Hematopoietic multipotent progenitor cell treated with erythropoietin and hydrocortisone succinate and interleukin-3 and kit ligand, for 8 days (in vitro differentiated cells): ENCODE measurements around the gene RCBTB1.
A peak's percentile ranks its signal among the peaks of the same experiment; 100 is the strongest.
"Not testable (repeated sequence)": the region's sequence is repeated elsewhere in the genome, so short reads cannot be mapped to it uniquely, and the experiment has no call there.

Experiments used
- DNase-seq: peaks from one replicate; pipeline ENCODE4 v3.0.0-alpha.2; 2015

RCBTB1 gene

GRCh38 chr13:49502954-49503353 lies 82.4 kb downstream of the RCBTB1 start:
- no peak for DNase-seq

DNA sequence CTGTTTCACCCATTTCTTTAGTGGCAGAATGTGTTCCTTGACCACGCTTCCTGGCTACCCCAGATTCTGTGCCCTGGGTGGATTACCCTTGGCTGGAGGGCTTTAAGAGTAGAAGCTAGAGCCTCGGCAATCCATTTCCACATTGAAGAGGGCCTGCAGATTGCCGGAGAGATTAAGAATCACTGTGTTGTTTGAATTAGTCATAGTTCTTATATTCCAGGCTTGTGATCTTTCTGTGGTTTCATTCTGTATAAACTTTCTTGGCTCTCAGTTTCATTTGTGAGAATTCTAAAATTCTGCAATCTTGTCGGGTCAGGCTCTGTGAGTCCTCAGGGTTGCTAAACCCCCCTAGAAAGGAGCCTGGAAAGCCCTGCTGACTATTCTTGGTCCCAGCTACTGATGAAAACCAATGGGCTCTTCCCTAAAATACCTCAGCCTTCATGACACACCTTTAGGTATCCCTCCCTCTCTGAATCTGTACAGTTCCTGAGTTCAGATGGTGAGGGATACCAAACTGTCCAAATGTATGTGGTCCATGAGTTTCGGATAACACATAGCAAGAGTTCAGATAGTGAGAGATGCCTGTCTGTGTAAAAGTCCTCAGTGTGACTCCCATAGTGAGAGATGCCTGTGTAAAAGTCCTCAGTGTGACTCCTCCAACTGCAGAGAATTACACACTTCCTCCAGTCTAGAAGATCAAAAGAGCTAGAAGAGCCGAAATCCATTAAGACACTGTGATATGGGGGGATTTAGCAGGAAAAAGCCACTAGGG lies 85.3 kb downstream of the RCBTB1 start:
- no peak for DNase-seq

GRCh38 chr13:49498206-49498605 lies 87.2 kb downstream of the RCBTB1 start:
- no peak for DNase-seq

DNA sequence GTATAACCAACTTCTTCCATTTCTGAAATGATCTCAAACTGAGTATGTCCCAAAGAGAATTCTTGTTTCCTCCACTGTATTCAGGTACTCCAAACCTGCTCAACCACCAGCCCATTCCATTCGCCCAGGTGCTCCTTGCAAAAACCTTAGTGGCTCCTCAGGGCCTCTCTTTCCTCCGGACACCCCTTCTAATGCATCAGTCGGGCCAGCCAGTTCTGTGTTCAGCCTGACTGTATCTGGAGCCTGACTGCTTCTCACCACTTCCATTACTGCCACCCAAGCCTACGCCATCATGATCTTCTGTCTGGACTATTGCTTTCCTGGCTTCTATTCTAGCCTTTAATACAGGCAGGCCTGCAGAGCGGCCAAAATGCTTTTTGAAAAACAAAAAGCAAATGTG lies 88.1 kb downstream of the RCBTB1 start:
- DNase-seq, result no peak

GRCh38 chr13:49496837-49497236 lies 88.5 kb downstream of the RCBTB1 start:
- not testable (repeated sequence) for DNase-seq

DNA sequence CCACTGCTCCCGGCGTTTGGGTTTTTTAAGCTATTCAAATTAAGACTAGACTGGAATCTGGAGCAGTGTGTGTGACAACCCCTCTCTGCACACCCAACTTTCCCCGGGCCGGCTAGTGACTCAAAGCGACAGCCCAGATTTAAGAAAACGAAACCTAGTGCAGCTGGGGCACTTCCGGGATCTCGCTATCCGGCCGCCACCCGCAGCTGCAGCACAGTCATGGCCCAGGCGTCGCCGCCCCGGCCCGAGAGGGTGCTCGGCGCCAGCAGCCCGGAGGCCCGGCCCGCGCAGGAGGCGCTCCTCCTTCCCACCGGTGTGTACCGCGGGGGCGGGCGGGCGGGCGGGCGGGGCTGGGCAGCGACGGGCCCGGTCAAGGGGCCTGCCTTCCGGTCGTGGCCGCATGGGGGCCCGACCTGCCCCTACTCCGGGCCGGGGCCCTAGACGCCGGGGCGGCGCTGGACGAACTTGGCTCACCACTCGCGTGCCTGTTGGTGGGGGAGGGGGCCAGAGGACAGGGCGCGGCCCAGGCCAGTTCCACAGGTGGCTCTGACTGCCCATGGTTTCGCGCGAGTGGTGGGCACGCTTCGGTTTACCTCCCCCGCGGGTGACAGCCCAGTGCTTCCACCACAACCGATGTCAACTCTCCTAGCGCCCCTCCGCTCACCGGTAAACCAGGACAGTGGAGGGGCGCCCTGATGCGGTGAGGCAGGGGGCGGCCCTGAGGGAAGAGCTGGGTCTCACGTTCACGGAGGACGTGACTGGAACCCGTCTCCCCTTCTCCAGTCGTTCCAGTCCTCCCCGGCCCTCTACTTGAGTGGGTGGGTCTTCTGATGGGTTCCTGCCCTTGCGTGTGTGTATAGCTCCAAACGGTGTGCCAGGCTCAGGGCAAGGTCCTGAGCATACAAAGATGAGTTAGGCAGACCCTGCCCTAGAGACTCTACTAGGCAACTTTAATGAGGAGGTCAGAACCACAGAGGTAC lies 89.3 kb downstream of the RCBTB1 start, which contains the start of gene PHF11:
PHF11 (plus strand) TSS at position 171 of the 980 bp plus-strand sequence; CDS start at position 220, 49 bp downstream.
- peak; percentile 82 for DNase-seq

DNA sequence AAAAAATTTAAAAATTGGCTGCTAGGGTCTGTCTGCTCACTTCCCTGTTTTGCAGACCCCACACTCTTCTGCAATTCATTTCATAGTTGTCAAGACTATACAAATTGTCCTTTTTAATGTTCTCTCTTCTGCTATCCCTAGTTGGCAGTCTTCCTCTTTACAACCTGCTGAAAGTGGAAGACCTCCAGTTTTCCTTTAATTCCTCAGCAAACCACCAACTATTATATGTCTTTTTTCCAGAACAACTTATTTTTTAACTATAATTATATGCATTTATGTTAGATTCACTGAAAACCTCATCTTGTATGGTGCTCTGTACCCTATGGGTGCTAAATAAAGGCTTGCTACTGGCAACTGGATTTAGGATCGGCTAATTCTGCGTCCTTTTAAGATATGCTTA lies 90.7 kb downstream of the RCBTB1 start:
- peak; percentile 30 for DNase-seq

GRCh38 chr13:49488563-49488962 lies 96.8 kb downstream of the RCBTB1 start:
- DNase-seq, result no peak
